Gastrocnemius medialis (tissue), 4 donors: ENCODE data around the gene SPRYD4.

Experiments used
- CTCF ChIP-seq, 5 experiments: fragments of 450-650 bp in 3 of 5; fragments of 200-600 bp in 2 of 5; sonication (generic) in 2 of 5; IDR thresholded peaks in 4 of 5; conservative IDR thresholded peaks in 1 of 5; 1 replicate in 4 of 5; 2 replicates in 1 of 5; pipeline ENCODE4 v1.5.1; 2016 to 2019; ENCODE audit warnings: antibody characterized with exemption in 5 of 5, mild to moderate bottlenecking in 3 of 5, moderate library complexity in 3 of 5
- POLR2A ChIP-seq, 2 donors: fragments of 450-650 bp; IDR thresholded peaks; one replicate each; pipeline ENCODE4 v1.6.1; 2017; ENCODE audit warnings: antibody characterized with exemption in 2 of 2, mild to moderate bottlenecking in 2 of 2, moderate library complexity in 2 of 2

- TF ChIP-seq CTCF (IDR thresholded peaks at IDR 0.05 in 4 of 5, conservative IDR thresholded peaks at IDR 0.05 in 1 of 5), result peak in 2 of 5 experiments; percentile 15 to 25
- TF ChIP-seq POLR2A (IDR thresholded peaks at IDR 0.05), result peak; percentile 47 to 57
These were observed 19.3 kb upstream of the SPRYD4 start, which contains the start of gene TIMELESS for GRCh38 chr12:56448860-56449621.
